ENCODE measurements around the gene CDC123.
"Not testable (repeated sequence)": the region's sequence is repeated elsewhere in the genome, so short reads cannot be mapped to it uniquely, and the experiment has no call there.

CDC123 gene

GRCh38 chr10:12277862-12278261 is 81.9 kb downstream of the CDC123 start:
- not testable (repeated sequence) for DNase-seq (ENCODE audit: insufficient read length, low spot score); FAIRE-seq

GRCh38 chr10:12279281-12279680 is 83.3 kb downstream of the CDC123 start:
- FAIRE-seq = no peak
- DNase-seq (ENCODE audit: insufficient read length, low spot score) = no peak

- DNase-seq (ENCODE audit: insufficient read length, low spot score) = no peak
- no peak for FAIRE-seq
These were observed 91.8 kb downstream of the CDC123 start for GRCh38 chr10:12287772-12288171.

GRCh38 chr10:12297784-12298183 is 101.8 kb downstream of the CDC123 start:
- DNase-seq (ENCODE audit: insufficient read length, low spot score); FAIRE-seq: not testable (repeated sequence)

- FAIRE-seq = no peak
- no peak for DNase-seq (ENCODE audit: insufficient read length, low spot score)
These were observed 103.4 kb downstream of the CDC123 start for GRCh38 chr10:12299222-12299965.
